Measurements from ENCODE around the gene CATSPER3.

DNA sequence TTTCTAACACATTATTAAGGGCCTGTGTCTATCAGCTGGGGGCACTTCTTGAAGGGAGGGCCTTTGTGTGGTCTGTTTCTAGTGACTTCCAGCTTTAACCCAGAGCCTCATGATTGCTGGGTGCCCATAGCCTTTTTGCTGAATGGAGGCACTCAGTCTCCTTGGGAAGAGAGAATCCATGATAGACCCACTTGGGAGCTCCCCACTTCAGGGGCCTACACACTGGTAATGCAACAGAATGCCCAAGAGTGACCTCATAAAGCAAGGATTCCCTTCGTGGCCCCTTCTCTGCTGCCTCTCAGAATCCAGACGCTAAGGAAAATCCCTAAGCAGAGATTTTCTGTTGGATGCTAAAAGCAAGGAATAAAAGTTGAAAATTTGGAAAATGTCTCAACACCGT is at the start of gene CATSPER3:
- TF ChIP-seq CTCF (IDR thresholded peaks at IDR 0.05) (no peak), HMGA2 (CRISPR knock-in tag; IDR thresholded peaks at IDR 0.05) (no peak), USF2 (CRISPR knock-in tag; IDR thresholded peaks at IDR 0.05) (no peak), ZNF423 (CRISPR knock-in tag; IDR thresholded peaks at IDR 0.05) (no peak), CREB1 (CRISPR knock-in tag; IDR thresholded peaks at IDR 0.05) (no peak), ELF4 (CRISPR knock-in tag; IDR thresholded peaks at IDR 0.05; ENCODE audit: low read depth) (no peak)
- TF ChIP-seq, protein P1, sequence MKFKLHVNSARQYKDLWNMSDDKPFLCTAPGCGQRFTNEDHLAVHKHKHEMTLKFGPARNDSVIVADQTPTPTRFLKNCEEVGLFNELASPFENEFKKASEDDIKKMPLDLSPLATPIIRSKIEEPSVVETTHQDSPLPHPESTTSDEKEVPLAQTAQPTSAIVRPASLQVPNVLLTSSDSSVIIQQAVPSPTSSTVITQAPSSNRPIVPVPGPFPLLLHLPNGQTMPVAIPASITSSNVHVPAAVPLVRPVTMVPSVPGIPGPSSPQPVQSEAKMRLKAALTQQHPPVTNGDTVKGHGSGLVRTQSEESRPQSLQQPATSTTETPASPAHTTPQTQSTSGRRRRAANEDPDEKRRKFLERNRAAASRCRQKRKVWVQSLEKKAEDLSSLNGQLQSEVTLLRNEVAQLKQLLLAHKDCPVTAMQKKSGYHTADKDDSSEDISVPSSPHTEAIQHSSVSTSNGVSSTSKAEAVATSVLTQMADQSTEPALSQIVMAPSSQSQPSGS (CRISPR knock-in tag; IDR thresholded peaks at IDR 0.05; ENCODE audit: borderline replicate concordance, low read depth): no peak
- TF ChIP-seq, protein P2, sequence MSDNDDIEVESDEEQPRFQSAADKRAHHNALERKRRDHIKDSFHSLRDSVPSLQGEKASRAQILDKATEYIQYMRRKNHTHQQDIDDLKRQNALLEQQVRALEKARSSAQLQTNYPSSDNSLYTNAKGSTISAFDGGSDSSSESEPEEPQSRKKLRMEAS (CRISPR knock-in tag; IDR thresholded peaks at IDR 0.05): no peak

All from WTC11 (cell line).